ENCODE data around the gene MED13L.
A peak's percentile ranks its signal among the peaks of the same experiment; 100 is the strongest.

Gene MED13L

GRCh38 chr12:116174006-116174405 is 103.5 kb downstream of the MED13L start:
- no peak for DNase-seq

GRCh38 chr12:116172224-116172849 is 105.2 kb downstream of the MED13L start:
- peak; percentile 20 for DNase-seq

DNA sequence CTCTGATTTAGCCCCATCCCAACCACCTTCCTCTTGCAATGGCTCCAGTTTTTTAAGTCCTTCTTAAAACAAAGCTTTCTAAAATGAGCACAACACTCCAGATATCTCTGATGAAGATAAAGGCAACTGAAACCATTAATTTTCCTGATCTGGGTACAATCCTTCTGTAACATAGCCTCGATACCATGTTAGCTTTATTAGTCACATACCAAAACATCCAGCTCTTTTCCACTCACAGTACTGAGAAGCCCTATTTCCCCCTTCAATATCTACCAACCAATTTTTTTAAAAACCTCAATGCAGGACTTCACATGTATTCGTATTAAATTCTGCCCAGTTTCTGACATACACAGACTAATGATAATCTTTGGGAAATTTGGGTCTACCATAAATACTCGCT is 105.9 kb downstream of the MED13L start:
- no peak for DNase-seq

- no peak for DNase-seq
Measured at GRCh38 chr12:116169071-116169470, 108.4 kb downstream of the MED13L start.

DNA sequence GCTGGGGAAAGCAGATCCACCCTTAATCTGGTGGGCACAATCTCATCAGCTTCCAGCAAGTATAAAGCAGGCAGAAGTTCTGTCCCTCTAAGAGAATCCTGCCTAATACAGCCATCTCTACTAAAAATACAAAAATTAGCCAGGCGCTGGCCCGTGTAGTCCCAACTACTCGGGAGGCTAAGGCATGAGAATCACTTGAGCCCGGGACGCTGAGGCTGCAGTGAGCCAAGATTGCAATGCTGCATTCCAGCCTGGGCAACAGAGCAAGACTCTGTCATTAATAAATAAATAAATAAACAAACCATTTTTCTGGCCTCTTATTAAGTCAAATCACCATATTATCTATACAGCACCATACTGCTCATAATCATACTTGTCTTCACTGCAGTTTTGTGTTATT is 111.2 kb downstream of the MED13L start:
- DNase-seq, result no peak

DNA sequence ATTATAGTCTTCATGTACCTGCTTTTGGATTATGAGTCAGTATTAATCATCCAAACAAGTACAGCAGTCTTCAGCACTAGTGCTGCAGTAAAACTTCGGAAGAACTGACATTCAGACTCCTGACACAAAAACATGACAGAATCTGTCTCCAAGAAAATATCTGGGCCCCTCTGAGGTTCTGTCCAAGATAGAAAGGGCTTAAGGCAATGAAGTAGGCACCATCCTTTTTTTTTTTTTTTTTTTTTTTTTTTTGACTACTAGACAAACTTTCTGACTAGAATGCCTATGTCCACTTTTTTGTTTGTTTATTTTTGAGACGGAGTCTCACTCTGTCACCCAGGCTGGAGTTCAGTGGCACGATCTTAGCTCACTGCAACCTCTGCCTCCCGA is 112.5 kb downstream of the MED13L start:
- no peak for DNase-seq

GRCh38 chr12:116164250-116165035 is 113.0 kb downstream of the MED13L start:
- no peak for DNase-seq

DNA sequence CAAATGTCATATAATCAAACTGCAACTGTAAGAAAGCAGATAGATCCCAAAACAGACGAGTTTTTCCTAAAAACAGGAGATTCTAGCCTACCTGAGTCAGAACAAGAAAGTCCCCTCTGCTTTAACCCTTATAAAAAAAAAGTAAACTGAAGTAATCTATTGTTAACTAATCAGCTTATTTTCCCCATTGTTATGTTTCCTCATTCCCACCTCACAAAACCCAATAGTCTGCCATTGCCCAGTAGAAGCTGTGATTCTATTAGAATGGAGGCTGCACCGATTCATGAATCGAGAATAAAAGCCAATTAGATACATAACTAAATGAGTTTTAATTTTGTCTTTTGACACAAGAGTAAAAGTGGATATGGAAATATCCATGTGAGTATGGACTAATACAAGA is 115.4 kb downstream of the MED13L start:
- DNase-seq, result no peak

DNA sequence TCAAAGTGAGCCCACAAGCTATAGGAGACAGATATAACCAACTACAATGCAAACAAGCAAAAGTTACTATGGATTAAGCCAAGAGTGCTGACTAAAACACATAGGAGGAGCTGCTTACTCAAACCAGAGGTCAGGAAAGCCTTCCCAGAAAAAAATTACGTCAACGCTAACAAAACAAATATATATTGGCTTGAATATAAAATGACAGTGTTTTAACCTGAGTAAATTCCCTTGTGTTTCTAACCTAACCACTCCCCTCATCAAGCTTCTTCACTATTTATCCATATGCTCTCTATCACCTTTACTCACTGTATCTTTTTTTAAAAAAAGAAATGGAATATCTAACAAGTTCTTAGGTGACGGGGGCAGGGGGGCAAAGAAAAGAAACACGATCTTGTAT is 115.9 kb downstream of the MED13L start:
- no peak for DNase-seq

GRCh38 chr12:116160883-116161458 is 116.5 kb downstream of the MED13L start:
- DNase-seq, result no peak

DNA sequence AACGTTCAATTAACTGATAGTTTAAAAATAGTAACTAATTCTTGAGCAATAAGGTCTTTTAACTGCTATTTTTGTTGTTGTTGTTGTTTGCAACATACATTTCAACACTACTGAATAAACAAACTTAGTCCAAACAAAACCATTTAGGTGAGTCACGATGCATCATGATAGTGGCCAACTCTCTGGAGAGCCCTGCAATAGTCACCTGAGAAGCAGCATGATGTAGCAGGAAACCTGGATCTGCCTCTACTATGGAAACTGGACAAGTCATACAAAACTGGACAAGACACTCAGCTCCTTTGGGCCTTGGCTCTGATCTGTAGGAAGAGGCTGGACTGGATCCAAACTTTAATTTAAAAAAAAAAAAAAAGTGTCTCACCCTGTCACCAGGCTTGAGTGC is 117.3 kb downstream of the MED13L start:
- DNase-seq, result no peak

DNA sequence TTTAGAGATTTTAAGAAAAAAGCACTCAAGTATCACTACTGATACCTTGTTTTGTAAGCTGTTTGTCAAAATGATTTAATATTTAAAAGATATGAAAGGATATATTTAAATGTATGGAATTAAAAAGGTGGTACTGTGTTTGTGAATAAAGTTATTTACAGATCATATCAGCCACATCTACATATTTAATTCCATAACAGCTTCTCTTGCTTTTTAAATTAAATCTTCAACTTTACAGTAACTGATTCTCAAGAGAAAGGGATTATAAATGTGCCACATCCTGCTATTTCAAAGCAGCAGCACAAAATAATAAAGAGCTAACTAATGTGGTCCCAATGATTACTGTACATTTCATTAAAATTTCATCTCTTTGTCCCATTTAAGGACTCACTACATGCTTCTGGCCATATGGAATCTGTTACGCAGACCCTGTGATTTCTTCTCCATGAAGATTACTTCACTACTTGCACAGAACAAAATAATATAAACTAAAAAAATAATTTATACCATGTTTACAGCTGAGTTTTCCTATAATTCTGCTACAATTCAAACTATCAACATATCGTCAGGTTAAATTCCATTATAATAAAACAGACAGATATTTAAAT is 117.8 kb downstream of the MED13L start:
- DNase-seq, result no peak

DNA sequence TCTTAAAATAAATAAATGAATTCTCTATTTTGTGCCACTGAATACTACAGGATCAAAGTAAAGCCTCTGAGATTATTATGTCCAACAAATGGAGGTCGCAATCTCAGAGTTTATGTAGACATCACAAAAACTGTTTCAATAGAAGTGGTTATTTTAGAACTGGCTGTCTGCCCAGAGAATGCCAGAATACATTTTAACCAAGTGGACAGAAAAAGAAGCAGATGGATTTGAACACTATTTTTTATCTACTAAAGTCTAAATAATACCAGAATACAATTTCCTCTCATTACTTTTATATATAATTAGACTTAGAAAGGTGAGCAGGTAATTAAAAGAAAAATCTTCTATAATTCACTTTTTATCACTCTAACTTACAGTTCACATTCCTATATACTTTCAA is 118.3 kb downstream of the MED13L start:
- DNase-seq, result no peak

DNA sequence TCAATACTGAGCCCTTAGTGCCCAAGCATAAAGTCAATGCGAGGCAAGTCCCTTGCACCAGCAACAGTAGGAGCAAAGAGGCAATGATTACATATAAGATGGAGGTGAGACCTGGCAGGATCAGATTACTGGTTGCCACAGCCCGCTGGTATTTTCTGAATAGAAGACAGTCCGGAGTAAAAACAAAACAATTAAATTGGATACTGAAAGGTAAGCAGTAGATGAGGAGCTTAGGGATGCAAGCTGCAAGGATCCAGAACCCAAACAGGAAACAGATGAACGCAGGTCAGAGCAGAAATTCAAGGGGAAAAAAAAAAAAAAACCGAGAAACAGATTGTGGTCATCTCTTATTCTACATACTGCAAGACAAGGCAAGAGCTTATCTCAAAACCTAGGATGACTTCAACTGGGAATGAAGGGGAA is 119.6 kb downstream of the MED13L start:
- no peak for DNase-seq

DNA sequence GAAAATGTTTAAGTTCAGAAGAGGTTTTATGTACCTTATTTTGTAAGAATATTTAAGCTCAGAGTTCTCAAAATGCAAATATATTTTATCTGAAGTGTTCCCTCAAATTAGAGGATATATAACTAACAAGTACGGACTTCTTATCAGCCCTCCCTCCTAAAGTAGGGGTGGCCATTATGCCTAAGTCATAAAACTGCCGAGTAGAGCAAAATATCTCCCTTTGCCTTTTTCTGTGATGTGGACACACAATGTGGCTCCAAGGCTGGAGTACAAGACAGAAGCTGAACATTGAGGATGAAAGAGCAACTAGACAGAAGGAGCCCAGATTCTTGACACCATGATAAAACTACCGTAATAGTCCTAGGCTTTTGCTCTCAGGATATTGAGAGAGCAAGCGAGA is 120.9 kb downstream of the MED13L start:
- DNase-seq, result no peak

DNA sequence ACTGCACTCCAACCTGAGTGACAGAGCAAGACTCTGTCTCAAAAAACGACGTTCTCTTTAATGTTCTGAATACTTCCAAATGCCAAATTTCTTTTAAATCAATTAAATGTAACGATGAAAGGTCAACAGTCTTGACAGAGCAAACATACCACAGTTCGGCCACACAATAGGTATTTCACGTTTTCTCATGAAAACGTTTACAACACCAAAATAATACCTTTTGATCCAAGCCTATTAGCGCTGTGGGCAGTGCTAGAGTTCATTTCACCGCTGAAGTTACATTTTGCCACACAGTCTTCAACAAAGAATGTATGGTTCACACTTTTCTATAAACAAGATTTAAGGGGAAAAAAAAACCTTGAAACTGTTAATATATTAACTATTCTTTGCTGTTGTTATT is 122.1 kb downstream of the MED13L start:
- DNase-seq, result no peak

DNA sequence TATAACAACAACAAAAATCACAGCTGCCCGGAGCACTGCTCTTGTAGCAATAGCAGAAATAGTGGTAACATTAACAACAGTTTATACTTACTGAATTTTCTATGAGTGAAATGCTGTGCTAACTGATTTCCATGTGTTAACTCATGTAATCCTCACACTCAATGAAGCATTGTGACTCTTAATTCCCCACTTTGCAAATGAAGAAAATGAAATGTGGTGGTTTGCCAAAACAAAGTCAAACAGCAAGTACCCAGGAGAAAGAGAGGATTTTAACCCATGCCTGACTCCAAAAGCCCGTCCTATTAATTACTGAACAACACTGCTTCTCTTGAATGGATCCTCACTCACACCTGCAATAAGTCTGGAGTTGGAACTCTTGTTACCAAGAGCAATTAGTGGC is 123.5 kb downstream of the MED13L start:
- DNase-seq, result no peak

- DNase-seq, result no peak
Measured at GRCh38 chr12:116153113-116153512, 124.4 kb downstream of the MED13L start.

GRCh38 chr12:116152268-116152667 is 125.2 kb downstream of the MED13L start:
- DNase-seq, result no peak

DNA sequence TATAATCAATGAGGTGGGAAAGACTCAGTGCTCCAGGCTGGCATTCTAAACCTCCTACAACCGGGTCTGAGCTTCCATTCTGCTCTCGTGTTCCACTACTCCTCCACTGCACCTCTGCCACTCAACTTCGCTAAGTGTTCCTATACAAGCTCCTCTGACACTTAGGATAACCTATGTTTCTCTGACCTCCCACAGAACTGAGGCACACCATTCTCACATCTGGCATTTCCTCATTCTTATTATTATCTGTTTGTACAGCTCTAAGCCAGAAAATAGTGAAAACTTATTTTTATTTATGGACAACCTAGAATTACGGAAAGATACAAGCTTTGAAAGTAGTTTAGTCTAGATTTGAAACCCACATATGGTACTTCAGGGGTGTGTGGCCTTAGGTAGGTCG is 127.0 kb downstream of the MED13L start:
- no peak for DNase-seq

GRCh38 chr12:116150001-116150400 is 127.5 kb downstream of the MED13L start:
- DNase-seq, result no peak

DNA sequence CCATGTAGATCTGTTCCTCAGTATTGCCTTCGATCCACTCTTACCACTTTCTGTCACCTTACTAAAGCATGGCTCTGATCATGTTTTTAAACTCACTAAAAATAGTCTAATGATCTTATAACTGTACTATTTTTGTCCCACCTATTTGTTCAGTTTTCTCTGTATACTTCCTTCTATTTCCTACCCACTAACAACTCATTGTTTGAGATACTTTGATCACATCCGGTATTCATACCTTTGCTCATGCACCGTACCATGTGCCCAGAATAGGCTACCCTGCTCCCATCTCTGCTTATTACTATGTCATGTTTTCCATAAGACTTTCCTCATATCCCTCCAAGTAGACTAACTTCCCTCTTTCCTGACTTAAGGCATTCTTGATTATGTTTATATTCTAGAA is 128.6 kb downstream of the MED13L start:
- DNase-seq, result no peak

- no peak for DNase-seq
Measured at GRCh38 chr12:116146386-116146785, 131.1 kb downstream of the MED13L start.

- no peak for DNase-seq
Measured at GRCh38 chr12:116145451-116145850, 132.0 kb downstream of the MED13L start.

All from CD4-positive, alpha-beta T cell treated with Interleukin-15 for 1 hour (primary cell).